Measurements from ENCODE around the gene P2RX3.
"Not testable (repeated sequence)": the region's sequence is repeated elsewhere in the genome, so short reads cannot be mapped to it uniquely, and the experiment has no call there.

P2RX3 gene

DNA sequence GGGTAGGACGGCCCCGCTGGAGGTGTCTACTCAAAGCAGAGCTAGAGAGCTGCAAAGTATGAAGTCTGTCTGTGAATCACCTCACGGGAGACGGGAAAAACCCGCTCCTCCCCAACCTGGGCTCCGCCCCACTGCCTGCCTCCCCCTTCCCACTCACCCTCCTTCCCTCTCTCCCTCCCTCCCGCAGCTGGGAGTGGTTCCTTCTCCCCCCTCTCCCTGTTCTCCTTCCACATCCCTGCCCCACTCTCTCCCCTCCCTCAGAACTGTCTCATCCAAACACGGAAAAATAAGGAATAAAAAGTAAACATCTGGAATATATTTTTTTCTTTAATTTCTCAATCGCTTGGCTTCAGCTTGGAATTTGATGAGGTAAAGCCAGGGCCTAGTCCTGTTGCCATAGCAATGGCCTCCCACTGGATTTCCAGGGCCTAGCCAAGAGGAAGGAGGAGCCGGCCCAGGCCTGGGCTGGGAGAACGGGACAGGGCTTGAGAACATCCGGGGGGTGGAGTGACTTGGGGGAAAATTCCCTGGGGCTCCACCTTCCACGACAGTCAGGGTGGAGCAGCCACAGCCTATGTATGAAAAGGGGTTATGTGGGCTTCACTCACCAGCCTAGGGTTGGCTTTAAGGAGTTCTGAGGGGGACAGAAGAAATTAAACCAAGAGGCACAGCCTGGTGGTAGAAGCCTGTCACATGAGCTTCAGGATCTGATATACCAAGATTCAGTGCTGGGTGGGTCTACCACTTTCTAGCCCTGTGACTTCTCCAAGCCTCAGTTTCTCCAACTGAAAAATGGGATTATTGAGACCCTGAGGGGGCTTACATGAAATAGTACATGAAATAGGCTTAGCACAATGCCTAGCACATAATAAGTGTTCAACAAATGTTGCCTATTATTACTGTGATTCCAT, 15.6 kb upstream of the P2RX3 start:
- H3K4me3 ChIP-seq: peak overlapping the region; percentile 74 to 92 (median 82)

DNA sequence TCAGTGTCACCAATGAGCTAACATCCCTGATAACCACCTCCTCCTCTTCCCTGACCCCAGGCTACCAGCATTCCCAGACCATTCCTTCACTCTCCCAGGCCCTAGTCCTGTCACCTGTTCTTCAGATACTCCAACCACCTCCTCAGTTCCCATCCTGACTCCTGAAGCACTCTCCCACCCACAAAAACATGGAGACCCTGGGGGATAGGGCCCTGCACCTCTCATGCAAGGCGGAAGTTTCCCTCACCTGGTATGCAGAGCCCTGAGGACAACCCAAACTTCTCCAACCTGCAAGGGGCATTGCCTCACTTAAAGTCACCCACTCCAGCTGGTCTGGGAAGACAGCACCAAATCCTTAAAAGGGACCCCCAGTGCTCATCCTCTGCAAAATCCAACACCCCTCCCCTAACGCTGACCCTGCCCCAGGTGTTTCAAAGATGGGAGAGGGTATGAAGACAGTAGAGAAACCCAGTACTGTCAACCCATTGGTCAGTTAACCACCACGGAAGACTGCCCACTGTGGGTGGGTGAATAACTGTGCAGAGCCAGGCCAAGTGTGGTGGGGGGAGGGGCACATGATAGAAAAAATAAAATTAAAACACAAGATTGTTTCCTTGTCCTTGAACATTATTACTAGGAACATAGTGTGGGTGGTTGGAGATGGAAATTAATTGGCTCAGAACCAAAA, 14.8 kb upstream of the P2RX3 start:
- H3K27ac ChIP-seq: peak overlapping the region in 20 of 21 experiments; percentile 86 to 97 (median 92)
- H3K4me3 ChIP-seq: peak overlapping the region; percentile 74 to 92 (median 82)

More for the DNA sequence above, 15.6 kb upstream of the P2RX3 start:
- H3K27ac ChIP-seq: peak overlapping the region in 20 of 21 experiments; percentile 78 to 97 (median 92)

DNA sequence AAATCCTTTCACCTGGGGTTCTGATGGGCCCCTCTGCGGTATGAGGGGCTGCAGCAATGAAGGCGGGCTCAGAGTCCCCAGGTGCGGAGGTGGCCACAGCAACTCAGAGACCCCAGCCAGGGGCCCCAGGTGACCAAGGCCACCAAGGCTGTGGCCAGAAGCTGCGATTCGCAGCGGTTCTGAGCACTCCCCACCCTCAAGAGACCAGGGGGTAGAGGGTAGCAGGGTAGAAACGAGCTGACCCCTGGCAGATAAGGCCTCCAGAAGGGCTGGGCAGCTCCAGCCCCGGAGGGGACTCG, 14.3 kb upstream of the P2RX3 start:
- Histone ChIP-seq H3K27ac (peak overlapping the region; percentile 78 to 97 (median 92)), H3K4me3 (peak overlapping the region; percentile 74 to 92 (median 82))

DNA sequence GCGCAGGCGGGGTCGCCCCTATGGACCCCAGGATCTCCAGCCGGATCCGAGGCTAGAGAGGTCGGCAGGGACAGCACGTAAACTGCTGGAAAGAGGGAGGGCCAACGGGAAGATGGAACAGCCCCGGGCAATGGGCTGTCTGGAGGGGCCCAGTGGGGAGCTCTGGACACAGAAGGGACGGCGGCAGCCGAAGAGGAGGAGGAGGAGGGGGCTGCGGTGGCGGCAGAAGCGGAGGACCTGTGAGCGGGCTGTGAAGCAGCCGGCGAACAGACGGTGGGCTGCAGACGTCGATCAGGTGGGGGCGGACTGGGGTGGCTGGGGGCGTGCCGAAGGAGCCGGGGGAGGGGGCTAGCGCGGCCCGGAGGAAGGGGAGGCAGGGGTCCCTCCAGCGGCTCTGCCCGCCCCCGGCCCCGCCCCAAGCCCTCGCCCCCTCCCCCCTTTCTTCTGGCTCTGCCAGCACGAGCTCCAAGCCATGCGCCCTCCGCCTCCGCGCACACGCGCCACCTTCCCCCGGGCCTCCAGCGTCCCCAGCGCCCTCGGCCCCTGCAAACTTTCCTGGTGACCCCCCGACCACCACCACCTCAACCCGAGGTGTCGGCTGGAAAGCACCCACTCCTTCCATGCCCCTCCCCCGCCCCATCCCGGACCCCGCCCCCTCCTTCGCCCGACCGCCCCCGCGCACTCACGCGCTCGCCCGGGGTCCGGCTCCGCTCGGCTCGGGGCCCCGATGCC, 13.8 kb upstream of the P2RX3 start:
- H3K4me3 ChIP-seq: peak overlapping the region; percentile 74 to 92 (median 82)
- H3K27ac ChIP-seq: peak overlapping the region; percentile 78 to 97 (median 92)

DNA sequence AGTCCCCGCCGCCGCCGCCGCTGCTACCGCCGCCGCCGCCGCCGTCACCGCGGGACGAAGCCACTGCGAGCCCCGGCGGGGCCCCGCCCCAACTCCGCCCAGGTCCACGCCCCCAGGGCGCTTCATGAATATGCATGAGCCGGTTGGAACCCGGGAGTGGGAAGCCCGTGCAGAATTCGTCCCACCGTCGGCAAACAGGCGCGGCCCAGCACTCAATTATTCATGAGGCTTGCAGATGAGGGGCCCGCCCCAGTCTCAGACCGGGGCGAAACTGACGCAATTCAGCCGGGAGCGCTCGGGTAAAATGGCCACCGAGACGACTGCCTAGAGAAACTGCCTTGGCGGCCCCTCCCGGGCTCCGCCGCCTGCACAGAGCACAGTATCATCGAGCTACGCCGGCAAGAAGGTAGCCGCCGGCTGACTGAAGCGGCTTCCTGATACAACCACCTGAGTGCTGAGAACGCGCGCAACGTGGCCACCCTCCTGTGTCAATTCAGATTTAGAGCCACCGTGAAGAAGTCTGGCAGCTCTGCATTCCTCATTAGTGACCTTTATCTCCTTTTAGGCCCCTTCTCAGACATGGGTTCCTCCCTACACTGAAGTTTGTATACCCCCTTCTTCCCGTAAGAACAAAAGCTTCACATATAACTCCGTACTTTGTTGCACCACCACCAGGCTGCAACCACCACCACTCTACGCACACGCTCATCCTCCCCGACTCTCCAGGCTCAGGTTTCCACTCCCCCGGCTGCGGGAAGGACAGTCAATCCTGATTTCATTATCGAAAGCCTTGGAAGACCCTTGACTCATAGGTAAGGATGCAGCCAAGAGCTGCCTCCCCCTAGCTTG, 13.0 kb upstream of the P2RX3 start, which contains the start of gene TNKS1BP1:
Gene TNKS1BP1 (minus strand): TSS at position 67 of the 849 bp plus-strand sequence. CDS start 3,067 bp downstream, outside the sequence.
- Histone ChIP-seq H3K27ac (peak within 1 kb of the TSS; percentile 78 to 97 (median 92)), H3K4me3 (peak within 1 kb of the TSS; percentile 74 to 92 (median 82))

DNA sequence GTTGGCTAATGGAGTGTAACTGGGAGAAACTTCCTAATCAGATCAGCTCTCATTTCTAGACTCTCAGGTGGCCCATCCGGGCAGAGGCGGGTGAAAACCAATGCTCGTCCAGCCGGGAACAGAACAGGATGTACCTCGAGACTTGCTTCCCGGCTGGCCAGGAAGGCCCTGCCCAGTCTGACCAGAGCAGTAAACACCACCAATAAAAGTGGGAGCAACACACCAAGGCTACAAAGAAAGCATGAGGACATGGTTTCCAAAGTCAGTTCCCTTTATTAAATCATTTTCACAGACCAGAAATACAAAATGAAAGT, 12.5 kb upstream of the P2RX3 start:
- peak overlapping the region; percentile 68 to 97 (median 92) for H3K27ac ChIP-seq
- peak overlapping the region; percentile 74 to 92 (median 82) for H3K4me3 ChIP-seq

DNA sequence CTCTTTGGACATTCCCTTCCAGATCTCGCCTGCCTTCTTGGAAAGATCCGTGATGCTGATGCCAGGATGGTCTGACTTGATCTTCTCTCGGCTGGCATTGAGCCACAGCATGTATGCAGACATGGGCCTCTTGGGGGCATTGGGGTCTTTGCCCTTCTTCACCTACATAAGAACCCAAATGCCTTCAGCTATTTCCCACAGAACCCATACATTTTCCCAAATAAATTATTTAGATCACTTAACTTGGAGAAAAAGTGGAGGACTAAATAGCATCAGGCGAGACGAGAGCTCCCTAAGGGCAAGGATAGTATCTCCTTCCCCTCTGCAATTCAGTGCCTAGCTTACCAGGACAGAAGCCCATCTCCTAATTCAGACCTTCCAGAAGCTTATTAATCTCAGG, 10.4 kb upstream of the P2RX3 start:
- H3K4me3 ChIP-seq: no peak overlapping the region
- H3K27ac ChIP-seq: peak overlapping the region in 3 of 21 experiments; percentile 8 to 33 (median 11)

DNA sequence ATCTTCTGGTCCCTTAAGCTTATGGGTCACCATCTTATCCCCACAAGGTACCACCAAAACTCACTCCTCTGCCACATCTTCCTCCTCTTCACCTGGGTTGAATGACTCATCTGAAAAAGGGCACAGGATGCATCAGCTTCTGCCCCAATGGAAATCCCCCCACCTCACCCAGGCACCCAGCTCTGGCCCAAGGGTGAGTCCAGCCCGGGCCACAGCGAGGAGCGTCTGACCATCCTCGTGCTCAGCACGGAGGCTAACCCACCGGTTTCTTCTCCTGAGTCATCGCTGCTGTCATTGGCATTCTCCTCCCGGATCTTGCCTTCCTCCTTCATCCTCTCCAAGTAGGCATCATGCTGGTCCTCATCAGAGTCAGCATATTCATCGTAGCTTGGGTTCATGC, 8.1 kb upstream of the P2RX3 start:
- Histone ChIP-seq H3K4me3 (no peak overlapping the region), H3K27ac (peak overlapping the region in 1 of 21 experiments; percentile 46)

DNA sequence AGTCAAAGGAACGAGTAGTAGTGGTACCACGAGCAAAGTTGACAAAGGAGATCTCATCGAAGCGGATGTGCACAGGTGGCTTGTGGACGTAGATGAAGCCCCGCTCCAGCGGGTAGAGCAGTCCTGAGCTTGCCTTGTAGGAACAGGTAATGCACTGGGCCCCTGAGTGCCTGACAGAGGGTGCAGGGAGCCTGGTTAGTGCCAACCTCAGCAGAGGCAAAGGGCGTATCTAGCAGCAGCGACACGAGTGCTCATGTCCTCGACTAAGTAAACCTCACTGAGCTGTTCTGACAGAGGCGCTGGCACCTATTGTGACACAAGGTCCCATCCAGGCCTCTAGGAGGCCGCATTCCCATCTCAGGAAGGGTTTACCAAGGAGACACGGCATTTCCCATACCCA, 6.4 kb upstream of the P2RX3 start:
- Histone ChIP-seq H3K4me3 (no peak overlapping the region), H3K27ac (no peak overlapping the region)

DNA sequence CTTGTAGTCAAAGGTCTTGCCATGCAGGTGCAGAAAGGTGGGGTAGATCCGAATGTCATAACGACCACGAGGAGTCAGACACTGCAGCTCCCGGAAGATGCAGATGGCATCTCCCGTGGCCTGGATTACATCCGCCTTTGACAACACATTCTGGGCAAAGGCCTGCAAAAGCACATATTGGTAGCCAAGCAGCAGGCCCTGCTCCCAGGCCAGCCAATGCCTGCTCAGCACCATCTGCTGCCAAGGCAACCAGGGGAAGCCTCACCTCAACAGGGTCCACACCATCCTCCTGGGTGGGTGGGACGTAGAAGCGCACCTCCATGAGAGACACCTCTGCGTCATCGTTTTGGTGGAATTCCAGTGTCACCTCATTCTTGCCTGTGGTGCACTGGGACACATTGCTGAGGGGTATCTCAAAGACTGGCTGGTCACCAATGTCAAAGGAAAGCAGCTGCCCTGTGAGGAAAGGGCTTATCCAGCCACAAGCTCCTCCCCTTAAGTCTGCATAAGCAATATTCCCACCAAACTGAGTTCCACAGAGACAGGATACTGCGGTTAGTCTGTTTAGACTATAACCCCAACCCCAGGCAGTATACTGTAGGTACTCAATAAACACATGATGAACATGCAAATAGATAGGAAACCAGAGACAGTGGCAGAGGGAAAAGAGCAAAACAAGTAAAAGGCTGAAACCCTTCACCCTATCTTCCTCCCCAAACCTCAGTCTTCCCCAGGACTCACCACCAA, 5.3 kb upstream of the P2RX3 start:
- H3K27ac ChIP-seq: no peak overlapping the region
- no peak overlapping the region for H3K4me3 ChIP-seq

DNA sequence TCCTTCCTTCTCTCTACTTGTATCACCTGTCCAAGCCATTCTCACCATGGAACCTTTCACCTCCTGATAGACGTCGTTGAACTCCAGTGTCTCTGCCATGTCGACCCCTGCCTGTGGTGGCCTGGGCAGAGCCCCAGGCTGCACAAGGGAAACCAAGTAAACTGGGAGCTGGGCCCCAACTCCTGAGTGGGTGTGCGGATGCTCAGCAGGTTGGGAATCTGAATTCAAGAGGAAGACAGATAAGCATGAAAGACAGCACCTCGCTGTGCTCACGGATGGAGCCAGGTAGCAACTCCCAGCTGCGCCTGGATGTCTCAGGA, 3.2 kb upstream of the P2RX3 start:
- Histone ChIP-seq H3K4me3 (peak overlapping the region; percentile 49 to 94 (median 81)), H3K27ac (peak overlapping the region; percentile 28 to 98 (median 93))

DNA sequence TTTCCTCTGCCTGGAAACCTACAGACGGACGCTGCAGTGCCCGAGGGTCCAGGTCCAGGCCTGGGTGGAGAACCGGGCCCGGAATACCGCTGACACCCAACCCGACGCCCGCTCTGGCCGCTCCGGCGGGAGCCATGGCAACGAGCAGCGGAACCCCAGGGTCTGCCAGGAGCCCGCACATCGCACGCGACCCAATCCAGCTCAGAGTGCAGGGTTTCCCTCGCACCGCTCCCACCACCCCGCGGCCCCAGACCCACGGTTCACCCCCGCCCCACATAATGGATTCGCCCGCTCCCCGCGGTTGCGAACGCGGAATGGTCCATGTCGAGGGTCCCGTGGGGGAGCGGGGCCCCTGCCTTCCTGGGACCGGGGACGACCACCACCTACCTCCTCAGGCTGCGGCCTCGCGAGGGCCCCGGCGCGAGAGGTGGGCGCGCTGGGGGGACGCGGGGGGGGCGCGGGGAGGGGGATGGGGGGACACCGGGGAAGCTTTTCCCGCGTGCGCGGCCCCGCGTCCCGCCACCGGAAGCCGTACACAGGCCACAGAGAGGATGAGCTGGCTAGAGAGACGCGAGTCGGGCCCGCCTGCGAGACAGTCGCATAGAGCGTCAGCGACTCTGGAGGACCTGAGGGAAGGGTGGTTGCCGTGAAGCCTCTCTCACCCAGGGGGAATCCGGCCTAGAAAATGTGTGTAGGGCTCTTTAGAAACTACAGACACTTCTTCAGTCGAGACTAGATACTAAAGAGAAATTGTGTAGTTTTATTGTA, 2.6 kb upstream of the P2RX3 start, which contains the start of gene SSRP1:
Gene SSRP1 (minus strand): TSS at position 550 of the 768 bp plus-strand sequence. CDS start 771 bp downstream, outside the sequence.
- peak within 1 kb of the TSS; percentile 49 to 94 (median 81) for H3K4me3 ChIP-seq
- H3K27ac ChIP-seq: peak within 1 kb of the TSS; percentile 28 to 98 (median 93)

DNA sequence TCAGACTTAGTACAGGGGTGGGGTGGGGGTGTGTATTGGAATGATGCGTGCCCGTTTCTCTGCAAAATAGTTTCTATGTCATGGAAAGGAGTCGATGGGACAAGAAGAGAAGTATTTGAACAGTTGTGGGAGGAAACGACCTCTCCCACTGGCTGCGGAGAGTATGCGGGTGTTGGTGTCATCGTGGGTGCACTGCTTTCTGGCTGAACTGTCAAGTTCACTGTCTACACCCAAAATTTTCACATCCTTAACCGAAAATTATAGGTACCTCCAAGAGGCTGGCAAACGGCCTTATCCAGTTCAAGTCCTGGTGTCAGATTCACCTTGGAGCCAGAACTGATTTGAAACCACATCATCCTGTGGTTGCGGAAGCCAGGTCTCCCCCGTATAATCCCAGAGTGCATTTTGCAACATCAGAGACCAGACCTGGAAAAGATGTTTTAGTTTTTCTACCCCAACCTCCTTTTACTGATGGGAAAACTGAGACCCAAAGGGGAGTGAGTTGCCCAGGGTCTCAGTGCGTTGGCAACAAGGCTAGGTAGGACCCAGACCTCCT, 2.0 kb upstream of the P2RX3 start:
- peak overlapping the region; percentile 24 to 98 (median 93) for H3K27ac ChIP-seq
- H3K4me3 ChIP-seq: peak overlapping the region; percentile 49 to 94 (median 81)

DNA sequence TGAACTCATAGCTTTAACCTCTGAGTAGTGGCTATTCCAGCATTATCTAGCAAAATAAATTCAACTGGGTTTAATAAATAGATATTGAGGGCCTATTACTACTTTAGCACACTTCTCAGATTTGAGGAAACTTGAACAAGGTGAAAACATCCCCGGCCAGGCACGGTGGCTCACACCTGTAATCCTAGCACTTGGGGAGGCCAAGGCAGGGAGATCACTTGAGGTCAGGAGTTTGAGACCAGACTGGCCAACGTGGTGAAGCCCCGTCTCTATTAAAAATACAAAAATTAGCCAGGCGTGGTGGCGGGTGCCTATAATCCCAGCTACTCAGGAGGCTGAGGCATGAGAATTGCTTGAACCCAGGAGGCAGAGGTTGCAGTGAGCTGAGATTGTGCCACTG, 1.3 kb upstream of the P2RX3 start:
- not testable (repeated sequence) for H3K4me3 ChIP-seq
- peak overlapping the region in 5 of 21 experiments; percentile 84 to 94 (median 92) for H3K27ac ChIP-seq

DNA sequence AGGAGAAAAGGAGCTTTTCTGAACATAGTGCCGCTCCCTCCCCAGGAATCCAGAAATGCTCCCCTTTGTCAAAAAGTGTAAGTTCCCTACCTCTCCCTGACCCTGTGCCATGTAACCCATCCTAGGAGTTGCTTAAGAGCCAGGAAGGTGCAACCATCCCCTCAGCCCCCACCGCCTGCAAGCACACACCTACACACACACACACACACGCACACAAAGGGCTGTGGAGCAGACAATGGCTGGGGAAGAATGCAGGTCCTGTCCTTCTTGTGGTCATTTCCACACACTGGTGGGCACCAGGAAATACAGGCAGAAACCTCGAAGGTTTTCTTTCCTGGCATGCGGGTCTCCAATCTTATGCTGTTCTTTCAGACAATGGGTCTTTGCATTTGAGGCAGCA, 1.2 kb downstream of the P2RX3 start:
- Histone ChIP-seq H3K4me3 (no peak overlapping the region), H3K27ac (no peak overlapping the region)

DNA sequence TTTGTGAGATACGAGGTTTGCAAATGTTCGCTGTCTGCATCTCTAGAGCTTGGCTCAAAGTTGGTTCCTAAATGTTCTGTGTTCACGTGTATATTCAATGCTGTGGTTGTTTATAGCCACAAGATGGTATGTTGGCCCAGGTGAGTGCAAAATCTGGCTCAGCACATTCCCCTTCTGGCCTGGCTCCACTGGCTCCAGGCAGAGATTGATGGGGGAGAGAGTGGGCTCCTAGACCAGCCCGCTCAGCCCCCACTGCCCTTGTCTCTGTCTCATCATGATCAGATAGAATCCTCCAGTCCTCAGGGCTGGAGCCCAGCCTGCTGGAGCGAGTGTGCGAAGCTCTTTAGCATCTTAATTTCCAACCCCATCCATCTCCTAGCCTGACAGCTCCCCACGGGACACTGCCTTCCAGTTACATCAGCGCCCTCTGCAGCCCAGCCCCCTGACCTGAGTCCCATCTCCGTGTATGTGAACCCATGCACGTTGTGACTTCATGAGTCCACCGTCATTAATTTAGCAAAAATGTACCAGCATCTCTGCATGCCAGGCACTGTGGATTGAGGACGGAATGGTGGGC, 2.0 kb downstream of the P2RX3 start:
- no peak overlapping the region for H3K27ac ChIP-seq
- H3K4me3 ChIP-seq: no peak overlapping the region

DNA sequence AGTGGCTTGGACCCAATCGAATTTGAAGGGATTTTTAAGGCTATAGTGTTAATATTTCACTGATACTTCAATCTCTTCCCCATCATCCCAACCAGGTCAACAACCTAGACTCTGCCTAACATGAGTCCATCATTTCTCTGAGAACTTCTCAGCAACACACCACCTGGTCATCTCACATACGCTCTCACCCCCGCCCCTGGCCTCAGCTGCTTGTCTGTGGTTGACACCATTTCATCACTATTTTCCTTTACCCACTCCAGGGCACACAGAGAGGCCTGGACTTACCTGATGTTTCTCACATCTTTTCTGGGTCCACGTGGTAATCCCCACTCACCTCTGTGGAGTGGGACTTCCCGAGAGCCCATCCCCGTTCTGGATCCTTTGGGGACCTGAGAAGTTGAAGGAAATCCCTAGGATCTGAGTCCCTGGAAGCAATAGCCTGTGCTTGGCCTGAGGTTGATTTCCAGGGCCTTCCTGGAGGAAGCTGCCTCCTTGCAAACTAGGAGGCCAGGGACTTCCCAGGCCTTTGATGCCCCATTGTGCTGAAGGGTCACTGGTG, 3.2 kb downstream of the P2RX3 start:
- Histone ChIP-seq H3K27ac (no peak overlapping the region), H3K4me3 (no peak overlapping the region)
